ENCODE data around the gene SEMA6A. TPM values are rescaled to one million over a fixed set of nuclear protein-coding genes. Genes with fewer than 3 reads are reported as not detected.
"Not testable (repeated sequence)": the region's sequence is repeated elsewhere in the genome, so short reads cannot be mapped to it uniquely, and the experiment has no call there.

The SEMA6A gene
- polyA plus RNA-seq, 3 donors from 2014 or later = 0.19 to 0.80 TPM; not detected in 1

GRCh38 chr5:116553366-116553765 is 21.3 kb downstream of the SEMA6A start:
- no peaks in the 10 kb centered on the region for H3K36me3 Mint-ChIP-seq
- H3K9me3 Mint-ChIP-seq = peaks cover 0 to 8% (median under 1%) of the 10 kb centered on the region in 6 donors
- DNase-seq = no peak
- H3K4me3 Mint-ChIP-seq = no peak overlapping the region
- peaks cover 0 to 2% (median 2%) of the 10 kb centered on the region in 3 donors for H3K27me3 Mint-ChIP-seq (ENCODE audit: low read depth in 3 of 3)
- H3K4me1 Mint-ChIP-seq = no peaks in the 10 kb centered on the region
- no peak overlapping the region for H3K27ac Mint-ChIP-seq

GRCh38 chr5:116550082-116550481 is 24.5 kb downstream of the SEMA6A start:
- no peak overlapping the region for H3K4me3 Mint-ChIP-seq

DNA sequence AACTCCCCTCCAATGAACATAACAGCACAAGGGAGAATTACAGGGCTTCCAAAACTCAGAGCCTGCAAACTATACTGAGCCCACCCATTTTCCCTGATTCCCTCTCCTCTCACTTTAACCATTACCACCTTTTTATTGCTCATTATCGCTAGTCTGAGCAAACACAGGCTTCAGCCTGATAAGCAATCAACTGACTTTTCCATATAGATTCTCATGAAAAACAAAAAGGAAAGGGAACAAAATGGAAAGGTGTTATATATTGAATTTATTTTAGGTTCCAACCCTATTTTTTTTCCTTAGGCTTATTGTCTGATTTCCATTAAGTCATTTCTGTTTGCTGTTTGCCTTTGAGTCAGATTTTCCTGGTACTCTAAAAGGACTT is 27.9 kb downstream of the SEMA6A start:
- no peak for DNase-seq
- H3K27me3 Mint-ChIP-seq (ENCODE audit: low read depth in 3 of 3) = peaks cover 0 to 5% (median 2%) of the 10 kb centered on the region in 3 donors
- no peak overlapping the region for H3K27ac Mint-ChIP-seq
- H3K4me1 Mint-ChIP-seq = no peaks in the 10 kb centered on the region
- peaks cover 3 to 30% (median 13%) of the 10 kb centered on the region in 6 donors for H3K9me3 Mint-ChIP-seq
- H3K36me3 Mint-ChIP-seq = peaks cover 0 to 4% (median 0%) of the 10 kb centered on the region in 3 donors
- no peak overlapping the region for H3K4me3 Mint-ChIP-seq

More at GRCh38 chr5:116550082-116550481, 24.5 kb downstream of the SEMA6A start:
- Mint-ChIP-seq H3K9me3 (peaks cover 0 to 26% (median 9%) of the 10 kb centered on the region in 6 donors), H3K27me3 (ENCODE audit: low read depth in 3 of 3) (peaks cover 0 to 2% (median 1%) of the 10 kb centered on the region in 3 donors), H3K27ac (no peak overlapping the region), H3K36me3 (no peaks in the 10 kb centered on the region), H3K4me1 (no peaks in the 10 kb centered on the region)
- DNase-seq = no peak

DNA sequence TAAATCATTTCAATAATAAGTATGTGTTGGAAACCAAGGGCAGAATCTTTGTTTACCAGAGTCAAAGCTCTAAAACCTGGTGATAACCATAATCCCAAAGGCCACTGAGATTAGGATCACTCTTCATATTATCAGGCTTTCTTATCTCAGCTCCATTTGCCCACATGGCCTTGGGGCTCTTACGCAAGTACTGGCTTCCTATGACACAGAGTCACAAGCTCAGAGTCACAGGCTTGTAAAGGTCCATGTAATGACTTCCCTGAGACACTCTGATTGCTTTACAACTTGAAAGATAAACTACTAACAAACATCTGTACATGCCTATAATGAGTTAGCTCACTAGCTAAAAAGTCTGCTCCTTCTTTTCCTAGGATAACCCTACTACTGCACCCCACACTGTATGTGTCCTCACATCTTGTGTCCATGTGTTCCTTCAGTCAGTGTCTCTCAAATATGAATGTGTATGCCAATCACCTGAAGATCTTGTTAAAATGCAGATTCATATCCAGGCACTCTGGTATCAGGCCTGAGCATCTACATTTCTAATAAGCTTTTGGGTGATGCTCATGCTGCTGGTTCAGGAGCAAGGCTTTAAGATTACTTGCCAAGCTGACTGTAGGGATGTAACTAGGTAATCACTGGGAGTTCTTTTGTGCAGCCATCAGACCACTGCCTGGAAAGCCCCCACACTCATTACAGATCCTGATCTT is 28.4 kb downstream of the SEMA6A start:
- Mint-ChIP-seq H3K4me1 (no peaks in the 10 kb centered on the region), H3K27ac (no peak overlapping the region), H3K36me3 (peaks cover 0 to 4% (median 0%) of the 10 kb centered on the region in 3 donors)

DNA sequence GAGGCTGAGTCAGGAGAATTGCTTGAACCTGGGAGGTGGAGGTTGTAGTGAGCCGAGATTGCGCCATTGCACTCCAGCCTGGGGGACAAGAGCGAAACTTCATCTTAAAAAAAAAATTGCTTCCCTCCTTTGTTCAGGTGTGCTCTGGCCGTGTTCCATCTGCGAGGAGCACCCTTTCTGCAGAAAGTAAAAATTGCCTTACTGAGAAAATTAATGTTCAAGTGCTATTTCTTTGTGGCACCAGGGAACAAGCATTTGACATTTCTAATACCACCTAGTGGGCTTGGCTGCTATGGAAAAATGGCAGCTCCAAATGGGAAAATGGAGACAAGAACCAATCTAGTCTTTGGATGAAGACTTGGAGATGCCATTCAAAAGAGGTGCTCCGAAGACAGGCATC is 29.2 kb downstream of the SEMA6A start:
- H3K27me3 Mint-ChIP-seq (ENCODE audit: low read depth in 3 of 3); H3K4me1 Mint-ChIP-seq; H3K27ac Mint-ChIP-seq; H3K4me3 Mint-ChIP-seq; H3K36me3 Mint-ChIP-seq; DNase-seq: not testable (repeated sequence)
- peaks cover 3 to 30% (median 13%) of the 10 kb centered on the region in 6 donors for H3K9me3 Mint-ChIP-seq

More for the DNA sequence above, 28.4 kb downstream of the SEMA6A start:
- H3K27me3 Mint-ChIP-seq (ENCODE audit: low read depth in 3 of 3) = peaks cover 0 to 5% (median 2%) of the 10 kb centered on the region in 3 donors
- no peak for DNase-seq
- H3K4me3 Mint-ChIP-seq = no peak overlapping the region
- peaks cover 3 to 30% (median 13%) of the 10 kb centered on the region in 6 donors for H3K9me3 Mint-ChIP-seq

- Mint-ChIP-seq H3K4me1 (no peaks in the 10 kb centered on the region), H3K27ac (no peak overlapping the region), H3K4me3 (no peak overlapping the region)
These were observed 29.9 kb downstream of the SEMA6A start for GRCh38 chr5:116544531-116545241.

GRCh38 chr5:116543501-116543900 is 31.1 kb downstream of the SEMA6A start:
- peaks cover 0 to 4% (median 2%) of the 10 kb centered on the region in 3 donors for H3K27me3 Mint-ChIP-seq (ENCODE audit: low read depth in 3 of 3)
- peaks cover 0 to 4% (median 0%) of the 10 kb centered on the region in 3 donors for H3K36me3 Mint-ChIP-seq
- H3K4me3 Mint-ChIP-seq = no peak overlapping the region
- no peak for DNase-seq
- H3K4me1 Mint-ChIP-seq = no peaks in the 10 kb centered on the region
- peaks cover 3 to 30% (median 13%) of the 10 kb centered on the region in 6 donors for H3K9me3 Mint-ChIP-seq
- no peak overlapping the region for H3K27ac Mint-ChIP-seq

More at GRCh38 chr5:116544531-116545241, 29.9 kb downstream of the SEMA6A start:
- Mint-ChIP-seq H3K27me3 (ENCODE audit: low read depth in 3 of 3) (peaks cover 0 to 5% (median 4%) of the 10 kb centered on the region in 3 donors), H3K36me3 (peaks cover 0 to 4% (median 0%) of the 10 kb centered on the region in 3 donors), H3K9me3 (peaks cover 3 to 30% (median 13%) of the 10 kb centered on the region in 6 donors)
- no peak for DNase-seq

GRCh38 chr5:116542619-116543018 is 32.0 kb downstream of the SEMA6A start:
- H3K27me3 Mint-ChIP-seq (ENCODE audit: low read depth in 3 of 3) = peaks cover 0 to 4% (median 2%) of the 10 kb centered on the region in 3 donors
- H3K9me3 Mint-ChIP-seq = peaks cover 3 to 24% (median 12%) of the 10 kb centered on the region in 6 donors
- H3K4me3 Mint-ChIP-seq = no peak overlapping the region
- H3K4me1 Mint-ChIP-seq = no peaks in the 10 kb centered on the region
- DNase-seq = no peak
- H3K36me3 Mint-ChIP-seq = peaks cover 0 to 4% (median 0%) of the 10 kb centered on the region in 3 donors
- no peak overlapping the region for H3K27ac Mint-ChIP-seq

DNA sequence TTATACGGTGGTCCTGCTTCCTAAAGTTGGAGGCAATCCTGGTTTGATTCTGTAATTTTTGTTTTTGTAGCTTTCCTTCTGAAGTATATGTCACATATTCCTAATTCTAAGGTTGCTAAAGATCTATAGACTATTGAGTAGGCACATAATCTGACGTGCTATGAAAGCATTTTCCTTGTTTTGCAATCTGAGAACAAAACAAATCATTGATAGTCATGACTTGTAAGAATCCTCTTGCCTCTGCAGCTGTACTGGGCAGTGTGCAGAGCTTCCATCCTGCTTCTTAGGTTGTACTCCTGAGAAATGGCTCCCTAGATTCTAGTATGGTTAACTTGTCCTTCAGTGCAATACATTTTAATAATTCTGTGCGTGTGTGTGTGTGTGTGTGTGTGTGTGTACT is 35.4 kb downstream of the SEMA6A start:
- no peak for DNase-seq

DNA sequence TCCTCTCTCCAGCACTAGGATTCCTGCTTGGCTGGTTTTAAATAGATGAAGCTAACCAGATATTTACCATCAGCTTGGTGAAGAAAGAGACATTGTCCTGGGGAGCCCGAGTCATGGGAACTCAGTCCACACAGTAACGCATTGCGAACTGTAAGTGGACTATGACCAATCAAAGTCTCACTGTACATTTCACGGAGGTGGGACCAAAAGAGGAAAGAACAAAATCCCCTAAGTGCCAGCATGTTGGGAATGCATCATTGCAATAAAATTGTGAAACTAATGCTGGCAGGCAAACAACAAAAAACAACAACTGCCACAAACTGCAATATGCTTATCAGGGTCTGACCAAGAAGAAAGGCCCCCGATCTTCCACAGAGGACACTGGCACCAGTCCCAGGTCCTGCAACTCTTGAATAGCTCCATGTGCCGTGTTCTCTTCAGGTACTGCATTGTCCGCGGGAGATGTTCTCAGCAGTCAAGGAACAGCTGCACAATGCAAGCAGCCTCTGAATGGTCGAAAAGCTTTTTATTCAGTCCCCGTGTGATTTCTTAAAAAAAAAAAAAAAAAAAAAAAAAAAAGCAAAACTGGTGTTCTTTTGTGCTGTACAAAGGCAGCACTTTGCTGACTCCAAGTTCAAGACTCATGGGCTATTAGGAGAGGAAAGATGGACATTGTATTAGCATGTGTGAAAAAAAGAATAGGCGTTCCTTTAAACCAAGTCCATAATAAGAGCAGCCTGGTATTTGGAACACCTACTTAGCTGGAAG is 38.1 kb downstream of the SEMA6A start:
- H3K9me3 Mint-ChIP-seq = no peaks in the 10 kb centered on the region
- H3K36me3 Mint-ChIP-seq = no peaks in the 10 kb centered on the region
- no peak overlapping the region for H3K27ac Mint-ChIP-seq
- H3K4me3 Mint-ChIP-seq = no peak overlapping the region
- no peaks in the 10 kb centered on the region for H3K4me1 Mint-ChIP-seq
- peaks cover 0 to 4% (median 0%) of the 10 kb centered on the region in 3 donors for H3K27me3 Mint-ChIP-seq (ENCODE audit: low read depth in 3 of 3)
- DNase-seq = no peak

More for the DNA sequence above, 35.4 kb downstream of the SEMA6A start:
- Mint-ChIP-seq H3K4me1 (no peaks in the 10 kb centered on the region), H3K27me3 (ENCODE audit: low read depth in 3 of 3) (peaks cover 0 to 2% (median 2%) of the 10 kb centered on the region in 3 donors), H3K4me3 (no peak overlapping the region), H3K9me3 (peaks cover 0 to 3% (median 2%) of the 10 kb centered on the region in 6 donors), H3K36me3 (peaks cover 0 to 4% (median 0%) of the 10 kb centered on the region in 3 donors), H3K27ac (no peak overlapping the region)

DNA sequence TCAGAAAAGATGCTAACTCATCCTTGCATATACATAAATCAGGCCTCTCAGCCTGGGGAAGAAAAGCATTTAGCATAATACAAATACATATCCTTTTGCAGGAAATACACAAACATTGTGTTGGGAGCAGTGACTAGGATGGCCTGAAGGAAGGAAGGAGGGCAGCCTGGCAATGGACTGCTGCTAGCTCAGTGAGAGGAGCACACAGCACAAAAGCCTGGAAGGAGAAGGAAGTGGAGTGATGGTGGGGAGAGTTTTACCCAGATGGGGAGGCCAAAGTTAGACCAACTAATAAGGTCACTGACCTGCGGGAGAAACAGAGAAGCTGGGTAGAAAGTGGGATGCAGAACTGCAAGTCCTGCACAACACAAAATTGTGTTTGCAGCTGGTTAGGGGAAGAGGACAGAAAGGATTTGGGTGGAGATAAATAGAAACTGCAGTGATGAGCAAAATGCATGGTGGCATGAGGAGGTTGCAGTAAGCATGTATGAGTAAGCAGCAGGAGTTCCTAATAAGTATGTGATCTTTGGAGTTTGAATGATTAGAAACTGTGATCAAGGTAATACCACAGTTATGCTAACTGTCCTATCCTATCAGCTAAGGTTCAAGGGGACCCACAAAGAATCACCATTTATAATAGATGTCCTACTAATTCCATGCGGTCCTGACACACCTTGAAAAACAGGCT is 39.5 kb downstream of the SEMA6A start:
- no peaks in the 10 kb centered on the region for H3K4me1 Mint-ChIP-seq
- H3K36me3 Mint-ChIP-seq = no peaks in the 10 kb centered on the region
- no peak for DNase-seq
- H3K9me3 Mint-ChIP-seq = no peaks in the 10 kb centered on the region
- no peak overlapping the region for H3K27ac Mint-ChIP-seq
- no peak overlapping the region for H3K4me3 Mint-ChIP-seq
- peaks cover 0 to 2% (median 0%) of the 10 kb centered on the region in 3 donors for H3K27me3 Mint-ChIP-seq (ENCODE audit: low read depth in 3 of 3)

GRCh38 chr5:116532762-116533525 is 41.7 kb downstream of the SEMA6A start:
- DNase-seq = no peak
- no peaks in the 10 kb centered on the region for H3K4me1 Mint-ChIP-seq
- no peak overlapping the region for H3K4me3 Mint-ChIP-seq
- H3K27me3 Mint-ChIP-seq (ENCODE audit: low read depth in 3 of 3) = peaks cover 0 to 2% (median 0%) of the 10 kb centered on the region in 3 donors
- no peaks in the 10 kb centered on the region for H3K9me3 Mint-ChIP-seq
- H3K27ac Mint-ChIP-seq = no peak overlapping the region
- no peaks in the 10 kb centered on the region for H3K36me3 Mint-ChIP-seq
